ENCODE measurements around the gene MN1.

DNA sequence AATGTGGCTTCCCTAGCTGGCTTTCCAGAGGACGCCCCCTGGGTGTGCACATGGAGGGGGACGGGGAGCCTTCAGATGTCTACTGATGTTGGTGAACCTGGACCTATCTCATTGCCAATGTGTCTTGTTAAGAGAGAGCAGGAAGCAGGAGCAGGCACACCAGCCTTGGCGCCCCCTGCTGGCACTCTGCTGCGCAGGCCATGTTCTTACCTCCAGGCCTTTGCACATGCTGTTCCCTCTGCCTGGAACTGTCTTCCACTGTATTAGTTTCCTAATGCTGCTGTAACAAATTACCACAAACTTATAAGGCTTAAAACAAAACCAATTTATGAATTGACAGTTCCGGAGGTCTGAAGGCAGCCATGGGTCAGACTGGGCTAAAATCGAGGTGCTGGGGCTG lies 23.6 kb upstream of the MN1 start:
- TF ChIP-seq CTCF (IDR thresholded peaks at IDR 0.05): no peak
- TF ChIP-seq POLR2A (IDR thresholded peaks at IDR 0.05): no peak

All from breast epithelium (tissue), 3 donors.